Measurements from ENCODE around the gene MIS18BP1. TPM values are rescaled to one million over a fixed set of nuclear protein-coding genes. Genes with fewer than 3 reads are reported as not detected.

The MIS18BP1 gene
- total RNA-seq, 2 experiments from 2014 or later = 20.1 to 20.3 TPM

DNA sequence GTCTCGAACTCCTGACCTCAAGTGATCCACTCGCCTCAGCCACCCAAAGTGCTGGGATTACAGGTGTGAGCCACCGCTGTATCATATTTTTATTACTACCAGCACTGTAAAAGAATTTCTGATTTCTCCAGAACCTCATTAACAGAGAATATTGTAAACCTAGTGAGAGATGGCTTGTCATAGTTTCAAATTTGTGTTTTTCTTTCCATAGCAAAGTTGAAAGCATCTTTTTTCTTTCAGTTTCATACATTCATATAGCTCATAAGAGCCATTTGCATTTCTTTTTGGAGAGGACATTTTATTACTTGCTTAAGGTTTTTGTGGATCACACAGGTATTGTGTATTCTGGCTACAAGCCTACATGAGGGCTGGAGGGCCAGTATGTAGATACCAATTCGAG lies 58.0 kb downstream of the MIS18BP1 start:
- ATAC-seq (ENCODE audit: poor library complexity) = no peak
- H3K27me3 Mint-ChIP-seq = no peaks in the 10 kb centered on the region
- no peak overlapping the region for H3K27ac ChIP-seq (ENCODE audit: low read depth in 1 of 2, low read length in 2 of 2)
- no peaks in the 10 kb centered on the region for H3K4me1 Mint-ChIP-seq (ENCODE audit: low read depth)
- H3K9me3 Mint-ChIP-seq = no peaks in the 10 kb centered on the region
- no peaks in the 10 kb centered on the region for H3K4me1 ChIP-seq (ENCODE audit: insufficient read depth, low read length)
- peaks cover 22% of the 10 kb centered on the region for H3K36me3 Mint-ChIP-seq (ENCODE audit: low read depth)
- no peak for DNase-seq
- POLR2A ChIA-PET = no interaction called here
- H3K4me3 Mint-ChIP-seq = no peak overlapping the region
- TF ChIP-seq, protein P1, sequence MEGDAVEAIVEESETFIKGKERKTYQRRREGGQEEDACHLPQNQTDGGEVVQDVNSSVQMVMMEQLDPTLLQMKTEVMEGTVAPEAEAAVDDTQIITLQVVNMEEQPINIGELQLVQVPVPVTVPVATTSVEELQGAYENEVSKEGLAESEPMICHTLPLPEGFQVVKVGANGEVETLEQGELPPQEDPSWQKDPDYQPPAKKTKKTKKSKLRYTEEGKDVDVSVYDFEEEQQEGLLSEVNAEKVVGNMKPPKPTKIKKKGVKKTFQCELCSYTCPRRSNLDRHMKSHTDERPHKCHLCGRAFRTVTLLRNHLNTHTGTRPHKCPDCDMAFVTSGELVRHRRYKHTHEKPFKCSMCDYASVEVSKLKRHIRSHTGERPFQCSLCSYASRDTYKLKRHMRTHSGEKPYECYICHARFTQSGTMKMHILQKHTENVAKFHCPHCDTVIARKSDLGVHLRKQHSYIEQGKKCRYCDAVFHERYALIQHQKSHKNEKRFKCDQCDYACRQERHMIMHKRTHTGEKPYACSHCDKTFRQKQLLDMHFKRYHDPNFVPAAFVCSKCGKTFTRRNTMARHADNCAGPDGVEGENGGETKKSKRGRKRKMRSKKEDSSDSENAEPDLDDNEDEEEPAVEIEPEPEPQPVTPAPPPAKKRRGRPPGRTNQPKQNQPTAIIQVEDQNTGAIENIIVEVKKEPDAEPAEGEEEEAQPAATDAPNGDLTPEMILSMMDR (IDR thresholded peaks at IDR 0.05) = no peak
- intact Hi-C loops (cut with DNase I, micrococcal nuclease) = no loop called here
- H3K4me3 ChIP-seq (ENCODE audit: low read length) = no peak overlapping the region
- H3K36me3 ChIP-seq (ENCODE audit: insufficient read depth, low read length) = peaks cover 5% of the 10 kb centered on the region
- no peak overlapping the region for H3K27ac Mint-ChIP-seq
- H3K27me3 ChIP-seq (ENCODE audit: control insufficient read depth in 1 of 2, insufficient read depth in 2 of 2, low read length in 2 of 2) = no peaks in the 10 kb centered on the region
- H3K9me3 ChIP-seq (ENCODE audit: control insufficient read depth in 1 of 2, insufficient read depth in 1 of 2, low read length in 2 of 2) = no peaks in the 10 kb centered on the region
- CTCF ChIA-PET = no interaction called here

DNA sequence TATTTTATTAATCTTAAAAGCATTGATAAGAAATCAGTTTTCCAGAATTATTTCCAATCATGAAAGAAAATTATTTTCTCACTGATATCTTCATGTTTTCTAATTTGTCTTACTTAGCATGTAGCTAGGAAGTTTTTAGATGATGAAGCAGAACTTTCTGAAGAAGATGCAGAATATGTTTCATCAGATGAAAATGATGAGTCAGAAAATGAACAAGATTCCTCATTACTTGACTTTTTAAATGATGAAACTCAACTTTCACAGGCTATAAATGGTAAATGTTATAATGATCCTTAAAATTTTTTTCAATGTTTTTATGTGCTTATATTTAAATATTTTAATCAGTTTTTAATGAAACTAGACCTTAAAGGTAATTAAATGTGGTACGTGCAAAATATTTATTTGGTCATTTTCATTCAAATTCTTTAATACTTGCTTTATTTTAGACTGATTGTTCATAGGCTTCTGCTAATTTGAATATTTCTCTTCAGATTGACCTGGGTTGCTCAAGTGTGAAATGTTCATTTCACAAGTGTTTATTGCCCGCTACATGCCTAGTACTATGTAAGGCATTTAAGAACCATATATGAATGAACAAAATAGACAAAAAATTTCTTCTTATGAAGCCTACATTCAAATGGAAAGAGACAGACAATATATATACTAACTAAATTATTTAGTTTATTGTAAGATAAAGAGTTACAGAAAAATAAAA lies 67.7 kb downstream of the MIS18BP1 start:
- no peak overlapping the region for H3K27ac Mint-ChIP-seq
- H3K36me3 Mint-ChIP-seq (ENCODE audit: low read depth) = peaks cover 26% of the 10 kb centered on the region
- Histone ChIP-seq H3K9me3 (ENCODE audit: control insufficient read depth in 1 of 2, insufficient read depth in 1 of 2, low read length in 2 of 2) (no peaks in the 10 kb centered on the region), H3K27me3 (ENCODE audit: control insufficient read depth in 1 of 2, insufficient read depth in 2 of 2, low read length in 2 of 2) (no peaks in the 10 kb centered on the region), H3K27ac (ENCODE audit: low read depth in 1 of 2, low read length in 2 of 2) (no peak overlapping the region), H3K4me3 (ENCODE audit: low read length) (no peak overlapping the region), H3K4me1 (ENCODE audit: insufficient read depth, low read length) (no peaks in the 10 kb centered on the region), H3K36me3 (ENCODE audit: insufficient read depth, low read length) (no peaks in the 10 kb centered on the region)
- H3K9me3 Mint-ChIP-seq = no peaks in the 10 kb centered on the region
- POLR2A ChIA-PET = no interaction called here
- no peak overlapping the region for H3K4me3 Mint-ChIP-seq
- no peaks in the 10 kb centered on the region for H3K27me3 Mint-ChIP-seq
- no peaks in the 10 kb centered on the region for H3K4me1 Mint-ChIP-seq (ENCODE audit: low read depth)
- TF ChIP-seq, protein P1 (IDR thresholded peaks at IDR 0.05) = no peak
- CTCF ChIA-PET = no interaction called here
- no peak for ATAC-seq (ENCODE audit: poor library complexity)
- intact Hi-C loops (cut with DNase I, micrococcal nuclease) = no loop called here
- no peak for DNase-seq

DNA sequence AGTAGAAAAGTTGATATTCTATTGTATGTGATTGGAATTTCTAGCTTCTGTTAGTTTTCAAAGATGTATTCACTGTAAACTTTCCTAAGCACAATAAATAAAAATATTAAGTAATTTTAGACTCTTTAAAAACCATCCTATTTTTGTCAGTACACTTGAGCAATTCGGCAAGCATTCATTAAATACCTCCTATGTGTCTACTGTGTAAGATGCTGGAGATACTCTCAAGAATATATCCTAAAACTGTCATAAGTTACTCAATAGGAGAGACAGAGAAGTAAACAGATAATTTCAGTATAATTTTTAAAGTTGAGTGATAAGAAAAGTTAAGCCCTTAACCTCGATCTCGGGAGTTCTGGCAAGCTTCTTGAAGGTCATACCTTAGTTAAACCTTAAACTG lies 71.2 kb downstream of the MIS18BP1 start:
- peaks cover 16% of the 10 kb centered on the region for H3K36me3 Mint-ChIP-seq (ENCODE audit: low read depth)
- no peak overlapping the region for H3K27ac Mint-ChIP-seq
- H3K27me3 ChIP-seq (ENCODE audit: control insufficient read depth in 1 of 2, insufficient read depth in 2 of 2, low read length in 2 of 2) = no peaks in the 10 kb centered on the region
- TF ChIP-seq, protein P1 (IDR thresholded peaks at IDR 0.05) = no peak
- no peaks in the 10 kb centered on the region for H3K36me3 ChIP-seq (ENCODE audit: insufficient read depth, low read length)
- no peak overlapping the region for H3K4me3 ChIP-seq (ENCODE audit: low read length)
- H3K4me1 Mint-ChIP-seq (ENCODE audit: low read depth) = no peaks in the 10 kb centered on the region
- H3K4me3 Mint-ChIP-seq = no peak overlapping the region
- no peak overlapping the region for H3K27ac ChIP-seq (ENCODE audit: low read depth in 1 of 2, low read length in 2 of 2)
- DNase-seq = no peak
- CTCF ChIA-PET = no interaction called here
- H3K9me3 Mint-ChIP-seq = no peaks in the 10 kb centered on the region
- H3K4me1 ChIP-seq (ENCODE audit: insufficient read depth, low read length) = no peaks in the 10 kb centered on the region
- H3K27me3 Mint-ChIP-seq = no peaks in the 10 kb centered on the region
- no peaks in the 10 kb centered on the region for H3K9me3 ChIP-seq (ENCODE audit: control insufficient read depth in 1 of 2, insufficient read depth in 1 of 2, low read length in 2 of 2)
- ATAC-seq (ENCODE audit: poor library complexity) = no peak
- intact Hi-C loops (cut with DNase I, micrococcal nuclease) = no loop called here
- POLR2A ChIA-PET = no interaction called here

All from CD4-positive, alpha-beta T cell (primary cell).